GM19397 (cell line): Measurements from ENCODE around the gene LRRN2.
"Not testable (repeated sequence)": the region's sequence is repeated elsewhere in the genome, so short reads cannot be mapped to it uniquely, and the experiment has no call there.

Source experiments
- ATAC-seq: cut with Tn5 transposase; IDR thresholded peaks from one replicate; pipeline ENCODE4 v1.9.1; 2021; ENCODE audit warnings: mild to moderate bottlenecking, moderate library complexity; ENCODE audit not compliant: unreplicated experiment

LRRN2 gene

GRCh38 chr1:204692841-204693356 is 7.4 kb upstream of the LRRN2 start:
- no peak for ATAC-seq

- ATAC-seq: no peak
Measured at GRCh38 chr1:204692325-204692840, 6.8 kb upstream of the LRRN2 start.

DNA sequence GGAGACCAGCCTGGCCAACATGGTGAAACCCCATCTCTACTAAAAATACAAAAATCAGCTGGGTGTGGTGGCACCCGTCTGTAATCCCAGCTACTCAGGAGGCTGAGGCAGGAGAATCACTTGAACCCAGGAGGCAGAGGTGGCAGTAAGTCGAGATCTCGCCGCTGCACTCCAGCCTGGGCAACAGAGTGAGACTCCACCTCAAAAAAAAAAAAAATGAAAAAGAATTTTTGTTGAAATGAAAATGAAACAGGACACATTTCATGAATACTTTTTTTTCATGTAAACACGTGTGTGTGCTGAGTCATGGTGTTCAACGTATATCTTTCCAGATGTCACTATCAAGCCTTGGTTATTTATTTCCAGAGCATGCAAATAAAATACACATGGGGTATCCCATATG is 5.8 kb upstream of the LRRN2 start:
- not testable (repeated sequence) for ATAC-seq

GRCh38 chr1:204688776-204689175 is 3.2 kb upstream of the LRRN2 start:
- ATAC-seq: no peak

DNA sequence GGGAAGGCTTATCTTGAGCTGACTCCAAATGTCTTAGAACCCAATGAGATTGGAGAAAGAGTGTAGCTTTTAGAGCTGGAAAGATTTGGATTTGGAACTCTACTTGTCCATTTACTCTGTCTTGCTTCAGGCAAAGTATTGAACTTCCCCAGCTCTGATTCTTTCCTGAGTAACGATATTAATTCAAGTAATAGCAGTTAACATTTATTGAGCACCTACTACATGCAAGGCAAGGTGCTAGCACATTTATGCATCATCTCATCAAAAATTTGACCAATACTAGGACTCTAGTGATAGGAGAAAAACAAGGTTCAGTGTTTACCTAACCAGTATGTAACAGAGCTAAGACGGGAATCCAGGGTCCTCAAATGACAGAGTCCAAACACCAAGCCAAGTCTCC is 2.5 kb upstream of the LRRN2 start:
- ATAC-seq: no peak

- ATAC-seq: no peak
Measured at GRCh38 chr1:204684571-204685235, 835 bp downstream of the LRRN2 start.

GRCh38 chr1:204684206-204684570 is 1.4 kb downstream of the LRRN2 start:
- ATAC-seq: no peak

DNA sequence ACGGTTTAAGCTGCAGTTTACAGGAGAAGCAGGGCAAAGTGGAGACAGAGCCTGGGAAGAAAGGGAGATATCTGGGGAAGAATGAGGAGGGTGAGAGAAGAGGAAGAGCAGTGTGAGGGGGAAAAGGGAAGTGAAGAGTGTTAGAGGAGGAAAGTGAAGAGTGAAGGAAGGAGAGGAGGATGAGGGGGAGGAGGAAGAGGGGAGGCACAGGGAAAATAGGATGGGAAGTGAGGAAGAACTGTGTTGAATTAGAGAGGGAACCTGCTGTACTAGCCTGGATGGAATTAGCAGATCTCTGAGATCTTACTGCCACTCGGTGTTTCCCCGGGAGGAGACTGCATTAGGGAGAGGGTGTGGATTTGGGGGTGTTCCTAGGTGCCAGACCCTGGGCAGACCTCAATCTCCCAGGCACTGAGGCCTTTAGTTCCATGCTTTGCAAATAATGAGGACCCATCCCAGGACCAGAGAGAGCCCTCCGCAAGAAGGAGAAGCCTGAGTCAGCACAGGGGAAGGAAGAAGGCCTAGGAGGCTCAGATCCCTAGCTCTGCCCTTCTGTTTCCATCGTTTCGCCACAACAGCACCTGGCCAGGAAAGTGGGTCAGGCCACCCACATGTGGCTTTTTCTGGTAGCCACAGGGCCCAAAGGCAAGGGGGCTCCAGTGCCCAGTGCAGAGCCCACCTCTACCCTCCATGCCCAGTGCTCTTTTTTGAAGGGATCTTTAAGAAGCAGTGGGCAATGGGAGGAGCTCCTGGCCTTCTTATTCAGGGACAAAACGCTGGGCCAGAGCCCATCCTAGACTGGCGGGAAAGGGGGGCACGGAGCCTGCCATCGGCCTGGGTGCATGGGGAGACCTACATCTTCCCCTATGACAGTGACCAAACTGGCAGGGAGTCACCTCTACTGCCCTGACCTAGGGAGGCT is 2.0 kb downstream of the LRRN2 start:
- ATAC-seq: no peak

- no peak for ATAC-seq
Measured at GRCh38 chr1:204680461-204680860, 5.1 kb downstream of the LRRN2 start.

GRCh38 chr1:204680051-204680450 is 5.5 kb downstream of the LRRN2 start:
- ATAC-seq: no peak

GRCh38 chr1:204678721-204679475 is 6.6 kb downstream of the LRRN2 start:
- no peak for ATAC-seq

- no peak for ATAC-seq
Measured at GRCh38 chr1:204677864-204678263, 7.7 kb downstream of the LRRN2 start.

GRCh38 chr1:204676043-204676442 is 9.5 kb downstream of the LRRN2 start:
- no peak for ATAC-seq

DNA sequence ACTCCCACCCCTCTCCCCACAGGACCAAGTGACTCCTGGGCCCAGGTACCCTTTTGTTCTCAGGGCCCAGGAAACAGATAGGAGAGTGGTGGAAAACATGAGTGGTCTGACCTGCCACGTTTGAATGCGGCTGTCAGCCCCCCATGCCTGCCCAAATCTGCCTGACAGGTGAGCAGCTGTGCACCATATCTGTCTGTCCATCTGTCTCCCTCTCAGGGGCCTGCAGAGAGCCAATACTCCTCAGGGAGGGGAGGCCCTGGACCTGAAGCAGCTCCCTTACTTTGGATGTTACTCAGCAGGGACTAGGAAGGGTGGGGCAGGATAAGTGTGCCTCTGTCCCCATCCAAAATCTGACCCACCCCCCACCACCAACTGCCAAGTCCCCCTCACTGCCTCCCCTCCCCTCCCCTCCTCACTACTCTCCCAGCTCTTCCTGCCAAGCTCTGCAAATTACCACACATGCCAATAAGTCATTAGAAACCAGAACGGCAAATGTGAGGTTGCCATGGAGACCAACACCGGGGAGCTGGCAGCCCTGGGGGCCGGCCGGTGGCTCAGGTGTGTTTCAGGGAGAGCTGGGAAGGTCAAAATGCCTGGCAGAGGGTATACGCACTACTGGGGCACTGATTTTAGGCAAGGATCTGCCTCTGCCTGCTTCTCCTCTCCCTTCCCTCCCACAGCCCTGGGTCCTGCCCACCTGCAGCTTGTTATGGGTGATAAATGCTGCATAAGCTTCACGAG is 11.5 kb downstream of the LRRN2 start:
- no peak for ATAC-seq

- no peak for ATAC-seq
Measured at GRCh38 chr1:204673209-204673608, 12.3 kb downstream of the LRRN2 start.

DNA sequence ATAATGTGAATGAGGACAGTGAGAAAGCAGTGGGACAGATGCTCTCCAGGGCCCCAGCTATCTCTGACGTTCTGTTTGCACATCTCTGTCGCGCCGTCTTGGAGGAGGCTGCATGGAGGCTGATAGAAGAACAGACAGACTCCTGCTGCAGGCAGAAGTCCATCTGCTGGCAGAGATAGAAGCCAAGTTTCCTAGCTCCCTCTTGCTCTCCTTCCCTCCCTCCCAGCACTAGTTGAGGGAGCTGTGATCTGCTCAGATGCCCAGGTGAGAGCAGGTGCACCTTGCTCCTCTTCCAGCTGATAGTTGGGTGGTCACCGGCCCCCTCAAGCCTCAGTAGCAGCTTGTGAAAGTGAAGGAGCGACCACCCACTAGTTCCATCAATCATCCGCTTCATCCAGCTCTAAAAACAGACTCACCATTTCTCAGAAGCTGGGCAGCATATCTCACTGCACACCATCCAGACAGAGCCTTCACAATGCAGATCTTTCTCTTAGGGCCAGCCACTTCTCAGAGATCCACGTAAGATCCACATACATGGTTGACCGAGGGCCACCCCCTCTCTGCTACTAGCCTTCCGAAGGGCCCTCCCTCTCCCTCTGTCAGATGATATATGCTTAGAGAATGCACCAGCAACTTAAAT is 12.9 kb downstream of the LRRN2 start:
- no peak for ATAC-seq

- no peak for ATAC-seq
Measured at GRCh38 chr1:204672069-204672468, 13.5 kb downstream of the LRRN2 start.

DNA sequence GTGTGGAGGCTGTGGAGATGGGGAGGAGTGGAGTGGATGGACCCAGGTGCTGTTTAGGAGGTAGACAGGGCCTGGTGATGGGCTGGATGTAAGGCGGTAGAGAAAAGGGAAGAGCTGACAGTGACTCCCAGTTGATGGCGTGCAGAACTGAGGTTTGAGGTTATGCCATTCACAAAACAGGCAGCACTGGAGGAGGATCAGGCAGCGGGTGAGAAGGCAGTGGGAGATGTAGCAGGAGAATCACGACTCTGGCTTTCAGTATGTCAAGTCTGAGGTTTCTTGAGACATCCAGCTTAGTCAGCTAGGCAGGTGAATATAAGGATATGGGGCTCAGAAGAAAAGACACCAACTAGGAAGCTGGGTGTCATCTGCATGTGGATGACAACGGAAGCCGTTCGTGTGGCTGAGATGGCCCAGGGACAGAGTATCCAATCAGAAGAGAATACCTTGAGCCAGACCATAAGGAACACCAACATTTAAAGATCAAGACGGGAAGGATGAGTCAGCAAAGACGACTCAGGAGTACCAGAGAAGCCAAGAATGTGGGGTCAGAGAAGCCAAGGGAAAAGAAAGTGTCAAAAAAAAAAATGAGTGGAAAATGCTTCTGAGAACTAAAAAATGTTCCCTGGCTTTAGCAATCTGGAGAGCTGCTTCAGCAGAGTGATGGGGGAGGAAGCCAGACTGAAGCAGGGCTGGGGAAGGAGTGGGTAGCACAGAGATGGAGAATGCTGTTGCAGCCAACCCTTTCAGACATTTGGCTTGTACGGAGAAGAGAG is 15.2 kb downstream of the LRRN2 start:
- no peak for ATAC-seq

DNA sequence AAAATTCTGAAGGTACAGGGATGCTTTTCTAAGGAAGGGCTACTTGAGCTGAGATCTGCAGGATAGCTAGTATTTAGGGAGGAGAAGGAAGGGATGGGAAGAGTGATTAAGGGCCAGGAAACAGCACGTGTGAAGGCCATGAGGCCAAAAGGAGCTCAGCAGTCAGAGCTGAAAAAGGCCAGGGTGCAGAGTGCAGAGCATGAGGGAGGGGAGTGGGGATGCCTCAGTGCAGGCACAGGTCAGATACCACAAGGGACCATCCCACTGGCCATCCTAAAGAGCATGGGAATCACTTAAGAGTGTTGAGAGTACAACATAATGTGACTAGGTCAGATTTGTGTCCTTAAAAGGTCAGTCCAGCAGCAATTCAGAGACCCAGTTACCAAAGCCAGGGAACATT is 16.0 kb downstream of the LRRN2 start:
- ATAC-seq: no peak

DNA sequence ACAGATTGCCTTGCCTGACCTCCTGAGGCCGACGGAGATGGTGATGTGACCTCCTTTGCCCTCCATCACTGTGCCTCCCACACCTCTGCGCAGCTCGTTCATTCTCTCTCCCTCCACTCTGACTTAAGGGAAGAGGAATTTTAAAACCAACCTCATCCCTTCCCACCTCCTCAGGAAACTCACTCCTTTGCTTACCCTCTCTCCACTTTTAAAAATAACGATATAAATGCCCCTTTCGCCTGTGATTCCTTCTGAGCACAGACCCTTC is 21.2 kb downstream of the LRRN2 start:
- ATAC-seq: no peak
